ENCODE data around the gene MEIS3. TPM values are rescaled to one million over a fixed set of nuclear protein-coding genes. Genes with fewer than 3 reads are reported as not detected.

Gene MEIS3
- polyA plus RNA-seq, 1 donor from 2014 or later: not detected

- Mint-ChIP-seq H3K4me3 (no peak overlapping the region), H3K27me3 (peaks cover 50% of the 10 kb centered on the region), H3K27ac (no peak overlapping the region)
These were observed 9.0 kb upstream of the MEIS3 start for GRCh38 chr19:47428177-47428894.

GRCh38 chr19:47427241-47428176 is 8.2 kb upstream of the MEIS3 start:
- Mint-ChIP-seq H3K27ac (peak overlapping the region in 2 of 3 donors; percentile 67 to 87), H3K4me1 (peaks cover 0 to 8% (median 3%) of the 10 kb centered on the region in 3 donors)

More at GRCh38 chr19:47428177-47428894, 9.0 kb upstream of the MEIS3 start:
- Mint-ChIP-seq H3K36me3 (no peaks in the 10 kb centered on the region), H3K4me1 (peaks cover 0 to 3% (median 3%) of the 10 kb centered on the region in 3 donors), H3K9me3 (no peaks in the 10 kb centered on the region)

GRCh38 chr19:47423203-47423882 is 4.0 kb upstream of the MEIS3 start:
- no peak overlapping the region for H3K4me3 Mint-ChIP-seq

More at GRCh38 chr19:47427241-47428176, 8.2 kb upstream of the MEIS3 start:
- no peak overlapping the region for H3K4me3 Mint-ChIP-seq
- H3K9me3 Mint-ChIP-seq: no peaks in the 10 kb centered on the region
- peaks cover 56% of the 10 kb centered on the region for H3K27me3 Mint-ChIP-seq
- H3K36me3 Mint-ChIP-seq: no peaks in the 10 kb centered on the region

GRCh38 chr19:47422417-47423163 is 3.3 kb upstream of the MEIS3 start:
- H3K27ac Mint-ChIP-seq: peak overlapping the region in 1 of 3 donors; percentile 58
- peaks cover 2% of the 10 kb centered on the region for H3K36me3 Mint-ChIP-seq
- H3K4me1 Mint-ChIP-seq: peaks cover 3 to 22% (median 8%) of the 10 kb centered on the region in 3 donors
- no peaks in the 10 kb centered on the region for H3K9me3 Mint-ChIP-seq
- no peak overlapping the region for H3K4me3 Mint-ChIP-seq
- peaks cover 60% of the 10 kb centered on the region for H3K27me3 Mint-ChIP-seq

More at GRCh38 chr19:47423203-47423882, 4.0 kb upstream of the MEIS3 start:
- Mint-ChIP-seq H3K9me3 (no peaks in the 10 kb centered on the region), H3K36me3 (peaks cover 2% of the 10 kb centered on the region), H3K27ac (no peak overlapping the region), H3K27me3 (peaks cover 52% of the 10 kb centered on the region), H3K4me1 (peaks cover 0 to 20% (median 5%) of the 10 kb centered on the region in 3 donors)

- Mint-ChIP-seq H3K4me3 (no peak overlapping the region), H3K36me3 (peaks cover 2% of the 10 kb centered on the region), H3K4me1 (peaks cover 6 to 20% (median 7%) of the 10 kb centered on the region in 3 donors), H3K9me3 (no peaks in the 10 kb centered on the region), H3K27ac (no peak overlapping the region), H3K27me3 (peaks cover 65% of the 10 kb centered on the region)
These were observed 2.6 kb upstream of the MEIS3 start for GRCh38 chr19:47421844-47422395.

GRCh38 chr19:47421244-47421786 is 2.0 kb upstream of the MEIS3 start:
- Mint-ChIP-seq H3K27me3 (peaks cover 71% of the 10 kb centered on the region), H3K4me3 (no peak overlapping the region), H3K9me3 (no peaks in the 10 kb centered on the region), H3K4me1 (peaks cover 6 to 20% (median 7%) of the 10 kb centered on the region in 3 donors), H3K27ac (no peak overlapping the region), H3K36me3 (peaks cover 2% of the 10 kb centered on the region)

GRCh38 chr19:47419789-47420188 is 462 bp upstream of the MEIS3 start:
- H3K27ac Mint-ChIP-seq: no peak overlapping the region
- no peak overlapping the region for H3K4me3 Mint-ChIP-seq
- peaks cover 6 to 20% (median 7%) of the 10 kb centered on the region in 3 donors for H3K4me1 Mint-ChIP-seq
- peaks cover 66% of the 10 kb centered on the region for H3K27me3 Mint-ChIP-seq
- no peaks in the 10 kb centered on the region for H3K9me3 Mint-ChIP-seq
- peaks cover 2% of the 10 kb centered on the region for H3K36me3 Mint-ChIP-seq

- Mint-ChIP-seq H3K27ac (no peak overlapping the region), H3K4me1 (peaks cover 6 to 23% (median 7%) of the 10 kb centered on the region in 3 donors), H3K36me3 (peaks cover 2% of the 10 kb centered on the region), H3K9me3 (no peaks in the 10 kb centered on the region), H3K27me3 (peaks cover 60% of the 10 kb centered on the region), H3K4me3 (peak overlapping the region in 1 of 4 donors; percentile 58)
These were observed 666 bp downstream of the MEIS3 start for GRCh38 chr19:47418692-47419029.

- H3K27me3 Mint-ChIP-seq: peaks cover 54% of the 10 kb centered on the region
- no peaks in the 10 kb centered on the region for H3K9me3 Mint-ChIP-seq
- peaks cover 6 to 23% (median 7%) of the 10 kb centered on the region in 3 donors for H3K4me1 Mint-ChIP-seq
- peaks cover 4% of the 10 kb centered on the region for H3K36me3 Mint-ChIP-seq
- H3K4me3 Mint-ChIP-seq: peak overlapping the region in 3 of 4 donors; percentile 3 to 86 (median 27)
- peak overlapping the region in 1 of 3 donors; percentile 26 for H3K27ac Mint-ChIP-seq
These were observed 1.3 kb downstream of the MEIS3 start for GRCh38 chr19:47417746-47418691.

- H3K27ac Mint-ChIP-seq: no peak overlapping the region
These were observed 2.1 kb downstream of the MEIS3 start for GRCh38 chr19:47417107-47417745.

GRCh38 chr19:47416643-47416985 is 2.7 kb downstream of the MEIS3 start:
- no peaks in the 10 kb centered on the region for H3K9me3 Mint-ChIP-seq
- H3K36me3 Mint-ChIP-seq: peaks cover 4% of the 10 kb centered on the region
- no peak overlapping the region for H3K4me3 Mint-ChIP-seq
- H3K4me1 Mint-ChIP-seq: peaks cover 5 to 15% (median 6%) of the 10 kb centered on the region in 3 donors
- H3K27ac Mint-ChIP-seq: no peak overlapping the region
- H3K27me3 Mint-ChIP-seq: peaks cover 46% of the 10 kb centered on the region

More at GRCh38 chr19:47417107-47417745, 2.1 kb downstream of the MEIS3 start:
- no peaks in the 10 kb centered on the region for H3K9me3 Mint-ChIP-seq
- H3K4me3 Mint-ChIP-seq: peak overlapping the region in 2 of 4 donors; percentile 26 to 27
- H3K4me1 Mint-ChIP-seq: peaks cover 6 to 17% (median 6%) of the 10 kb centered on the region in 3 donors
- H3K36me3 Mint-ChIP-seq: peaks cover 4% of the 10 kb centered on the region
- H3K27me3 Mint-ChIP-seq: peaks cover 46% of the 10 kb centered on the region

- Mint-ChIP-seq H3K27ac (peak overlapping the region in 1 of 3 donors; percentile 62), H3K9me3 (no peaks in the 10 kb centered on the region), H3K36me3 (peaks cover 3% of the 10 kb centered on the region), H3K27me3 (peaks cover 41% of the 10 kb centered on the region), H3K4me3 (no peak overlapping the region), H3K4me1 (peaks cover 5 to 12% (median 6%) of the 10 kb centered on the region in 3 donors)
These were observed 3.2 kb downstream of the MEIS3 start for GRCh38 chr19:47415953-47416642.
